HG02870 (cell line): Measurements from ENCODE around the gene MYO3B.
"Not testable (repeated sequence)": the region's sequence is repeated elsewhere in the genome, so short reads cannot be mapped to it uniquely, and the experiment has no call there.

Source experiments
- ATAC-seq: cut with Tn5 transposase; IDR thresholded peaks from one replicate; pipeline ENCODE4 v1.9.1; 2021; ENCODE audit warnings: mild to moderate bottlenecking, moderate library complexity; ENCODE audit not compliant: unreplicated experiment

Gene MYO3B

GRCh38 chr2:170260188-170260587, 82.2 kb downstream of the MYO3B start:
- ATAC-seq = no peak

GRCh38 chr2:170261566-170261965, 83.6 kb downstream of the MYO3B start:
- no peak for ATAC-seq

GRCh38 chr2:170262343-170262742, 84.4 kb downstream of the MYO3B start:
- ATAC-seq = no peak

- no peak for ATAC-seq
Observed at GRCh38 chr2:170262806-170263205, 84.9 kb downstream of the MYO3B start.

GRCh38 chr2:170263728-170264521, 86.0 kb downstream of the MYO3B start:
- ATAC-seq = not testable (repeated sequence)

GRCh38 chr2:170264522-170264860, 86.5 kb downstream of the MYO3B start:
- no peak for ATAC-seq

GRCh38 chr2:170264865-170265264, 86.9 kb downstream of the MYO3B start:
- ATAC-seq = no peak

GRCh38 chr2:170265321-170265720, 87.4 kb downstream of the MYO3B start:
- no peak for ATAC-seq

GRCh38 chr2:170266358-170266757, 88.4 kb downstream of the MYO3B start:
- ATAC-seq = no peak

GRCh38 chr2:170267071-170267470, 89.1 kb downstream of the MYO3B start:
- no peak for ATAC-seq

GRCh38 chr2:170270278-170270864, 92.4 kb downstream of the MYO3B start:
- ATAC-seq = no peak

GRCh38 chr2:170271340-170271739, 93.4 kb downstream of the MYO3B start:
- no peak for ATAC-seq

GRCh38 chr2:170276056-170276455, 98.1 kb downstream of the MYO3B start:
- ATAC-seq = no peak

- ATAC-seq = no peak
Observed at GRCh38 chr2:170276925-170277629, 99.1 kb downstream of the MYO3B start.

- no peak for ATAC-seq
Observed at GRCh38 chr2:170277951-170278350, 100.0 kb downstream of the MYO3B start.

- not testable (repeated sequence) for ATAC-seq
Observed at GRCh38 chr2:170279615-170280014, 101.7 kb downstream of the MYO3B start.

GRCh38 chr2:170282851-170283250, 104.9 kb downstream of the MYO3B start:
- no peak for ATAC-seq

GRCh38 chr2:170284205-170284604, 106.3 kb downstream of the MYO3B start:
- no peak for ATAC-seq

- no peak for ATAC-seq
Observed at GRCh38 chr2:170288859-170289258, 110.9 kb downstream of the MYO3B start.

GRCh38 chr2:170291474-170291873, 113.5 kb downstream of the MYO3B start:
- ATAC-seq = no peak

- ATAC-seq = no peak
Observed at GRCh38 chr2:170292415-170292814, 114.5 kb downstream of the MYO3B start.

GRCh38 chr2:170297496-170297895, 119.5 kb downstream of the MYO3B start:
- ATAC-seq = no peak
